ENCODE measurements around the gene FOXN1. TPM values are rescaled to one million over a fixed set of nuclear protein-coding genes. Genes with fewer than 3 reads are reported as not detected.

FOXN1 gene
- total RNA-seq, 2 donors from 2014 or later, result not detected

DNA sequence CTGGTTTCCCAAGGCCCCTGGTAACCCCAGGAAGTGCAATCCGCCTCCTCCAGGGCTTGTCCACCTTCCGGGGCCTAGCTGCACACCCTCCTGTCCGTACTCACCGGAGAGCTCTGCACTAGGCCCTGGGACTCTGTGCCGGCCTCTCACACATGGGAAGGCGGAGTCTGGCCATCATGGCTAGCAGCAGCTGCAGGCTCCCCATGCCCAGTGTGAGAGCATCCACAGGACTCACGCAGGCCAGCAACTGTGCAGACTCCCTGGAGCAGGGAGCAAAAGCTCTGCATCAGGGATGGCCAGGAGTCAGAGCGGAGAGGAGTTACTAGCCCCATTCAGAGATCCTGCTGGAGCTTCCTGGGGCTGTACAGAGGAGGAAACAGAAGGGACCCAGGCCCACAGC is 20.2 kb downstream of the FOXN1 start:
- TF ChIP-seq, protein P1, sequence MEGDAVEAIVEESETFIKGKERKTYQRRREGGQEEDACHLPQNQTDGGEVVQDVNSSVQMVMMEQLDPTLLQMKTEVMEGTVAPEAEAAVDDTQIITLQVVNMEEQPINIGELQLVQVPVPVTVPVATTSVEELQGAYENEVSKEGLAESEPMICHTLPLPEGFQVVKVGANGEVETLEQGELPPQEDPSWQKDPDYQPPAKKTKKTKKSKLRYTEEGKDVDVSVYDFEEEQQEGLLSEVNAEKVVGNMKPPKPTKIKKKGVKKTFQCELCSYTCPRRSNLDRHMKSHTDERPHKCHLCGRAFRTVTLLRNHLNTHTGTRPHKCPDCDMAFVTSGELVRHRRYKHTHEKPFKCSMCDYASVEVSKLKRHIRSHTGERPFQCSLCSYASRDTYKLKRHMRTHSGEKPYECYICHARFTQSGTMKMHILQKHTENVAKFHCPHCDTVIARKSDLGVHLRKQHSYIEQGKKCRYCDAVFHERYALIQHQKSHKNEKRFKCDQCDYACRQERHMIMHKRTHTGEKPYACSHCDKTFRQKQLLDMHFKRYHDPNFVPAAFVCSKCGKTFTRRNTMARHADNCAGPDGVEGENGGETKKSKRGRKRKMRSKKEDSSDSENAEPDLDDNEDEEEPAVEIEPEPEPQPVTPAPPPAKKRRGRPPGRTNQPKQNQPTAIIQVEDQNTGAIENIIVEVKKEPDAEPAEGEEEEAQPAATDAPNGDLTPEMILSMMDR (conservative IDR thresholded peaks at IDR 0.05), result no peak
- WGBS, 2 experiments (ENCODE audit: insufficient coverage in 1 of 2, insufficient read length in 1 of 2), result 89 to 90% methylated on average over 7 to 8 of the region's 8 CpGs
- H3K4me1 Mint-ChIP-seq, result peaks cover 4% of the 10 kb centered on the region
- H3K4me3 Mint-ChIP-seq, result no peak overlapping the region
- no peaks in the 10 kb centered on the region for H3K36me3 ChIP-seq (ENCODE audit: control insufficient read depth, insufficient read depth, low read length)
- no peak overlapping the region for H3K9ac ChIP-seq (ENCODE audit: extremely low read depth, low read length, poor library complexity, severe bottlenecking)
- H3K9me3 Mint-ChIP-seq, result no peaks in the 10 kb centered on the region
- H3K9me3 ChIP-seq (ENCODE audit: control insufficient read depth, low read length), result no peaks in the 10 kb centered on the region
- peaks cover 2% of the 10 kb centered on the region for H3K27me3 ChIP-seq (ENCODE audit: control insufficient read depth, insufficient read depth, low read length, poor library complexity, severe bottlenecking)
- DNase-seq, result no peak
- no peak overlapping the region for H3K4me3 ChIP-seq (ENCODE audit: low read length)
- peaks cover 4% of the 10 kb centered on the region for H3K27me3 Mint-ChIP-seq (ENCODE audit: insufficient read depth)
- no peak overlapping the region for H3K27ac ChIP-seq (ENCODE audit: low read depth, low read length)
- H3K36me3 Mint-ChIP-seq (ENCODE audit: low read depth), result no peaks in the 10 kb centered on the region
- no peaks in the 10 kb centered on the region for H3K4me1 ChIP-seq (ENCODE audit: control insufficient read depth, insufficient read depth, low read length)
- H3K27ac Mint-ChIP-seq, result no peak overlapping the region

DNA sequence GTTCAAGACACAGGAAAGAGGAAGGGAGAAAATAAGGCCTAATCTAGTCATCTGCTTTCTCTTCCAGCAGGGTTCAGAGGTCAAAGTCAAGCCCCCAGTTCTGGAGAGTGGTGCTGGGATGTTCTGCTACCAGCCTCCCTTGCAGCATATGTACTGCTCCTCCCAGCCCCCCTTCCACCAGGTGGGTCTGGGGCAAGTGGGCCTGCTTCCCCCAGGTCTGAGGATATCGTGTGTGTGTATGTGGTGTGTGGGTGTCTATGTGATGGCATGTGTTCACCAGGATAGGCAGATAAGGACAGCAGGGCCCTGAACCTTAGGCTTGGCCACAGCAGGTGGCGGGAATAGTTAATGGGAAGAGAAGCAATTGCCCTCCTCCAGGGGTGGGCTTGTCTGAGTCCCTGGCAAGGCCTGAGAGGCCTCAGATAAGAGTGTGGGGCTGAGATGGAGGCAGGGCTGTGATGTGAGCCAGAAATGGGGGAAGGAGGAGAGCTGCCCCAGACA is 21.1 kb downstream of the FOXN1 start:
- 95% methylated on average over 2 of the region's 2 CpGs; no CpG with 5 or more reads in 1 of the 2 experiments for WGBS, 2 experiments (ENCODE audit: insufficient coverage in 1 of 2, insufficient read length in 1 of 2)
- H3K27ac ChIP-seq (ENCODE audit: low read depth, low read length), result no peak overlapping the region
- TF ChIP-seq, protein P1 (conservative IDR thresholded peaks at IDR 0.05), result no peak
- no peaks in the 10 kb centered on the region for H3K36me3 Mint-ChIP-seq (ENCODE audit: low read depth)
- H3K4me3 Mint-ChIP-seq, result no peak overlapping the region
- H3K4me3 ChIP-seq (ENCODE audit: low read length), result no peak overlapping the region
- peaks cover 10% of the 10 kb centered on the region for H3K27me3 ChIP-seq (ENCODE audit: control insufficient read depth, insufficient read depth, low read length, poor library complexity, severe bottlenecking)
- no peak for DNase-seq
- peaks cover 4% of the 10 kb centered on the region for H3K4me1 Mint-ChIP-seq
- H3K9ac ChIP-seq (ENCODE audit: extremely low read depth, low read length, poor library complexity, severe bottlenecking), result no peak overlapping the region
- no peaks in the 10 kb centered on the region for H3K4me1 ChIP-seq (ENCODE audit: control insufficient read depth, insufficient read depth, low read length)
- H3K27ac Mint-ChIP-seq, result peak overlapping the region; percentile 41
- H3K36me3 ChIP-seq (ENCODE audit: control insufficient read depth, insufficient read depth, low read length), result no peaks in the 10 kb centered on the region
- peaks cover 5% of the 10 kb centered on the region for H3K27me3 Mint-ChIP-seq (ENCODE audit: insufficient read depth)
- H3K9me3 Mint-ChIP-seq, result no peaks in the 10 kb centered on the region
- H3K9me3 ChIP-seq (ENCODE audit: control insufficient read depth, low read length), result no peaks in the 10 kb centered on the region

DNA sequence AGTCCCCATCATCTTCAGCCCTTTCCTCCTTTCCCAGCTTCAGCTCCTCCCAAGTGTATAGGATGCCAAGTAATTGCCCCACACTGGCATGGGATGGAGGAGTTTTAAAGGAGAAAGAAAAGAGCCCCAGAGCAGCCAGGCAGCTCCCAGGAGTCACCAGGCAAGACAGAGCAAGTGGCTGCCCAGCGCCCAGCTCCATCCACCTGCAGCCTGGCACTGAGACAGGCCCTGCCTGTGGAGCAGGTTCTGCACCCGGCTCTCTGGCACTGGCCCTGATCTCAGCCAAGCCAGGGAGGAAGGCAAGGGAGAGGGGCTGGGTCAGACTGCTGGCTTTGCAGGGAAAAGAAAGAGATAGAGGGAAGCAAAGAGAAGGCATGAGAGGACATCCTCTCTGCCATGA is 21.7 kb downstream of the FOXN1 start:
- 91% methylated on average over 2 of the region's 2 CpGs; no CpG with 5 or more reads in 1 of the 2 experiments for WGBS, 2 experiments (ENCODE audit: insufficient coverage in 1 of 2, insufficient read length in 1 of 2)
- no peaks in the 10 kb centered on the region for H3K4me1 ChIP-seq (ENCODE audit: control insufficient read depth, insufficient read depth, low read length)
- no peaks in the 10 kb centered on the region for H3K36me3 Mint-ChIP-seq (ENCODE audit: low read depth)
- no peaks in the 10 kb centered on the region for H3K9me3 Mint-ChIP-seq
- no peak overlapping the region for H3K4me3 Mint-ChIP-seq
- DNase-seq, result no peak
- H3K27ac Mint-ChIP-seq, result no peak overlapping the region
- H3K9ac ChIP-seq (ENCODE audit: extremely low read depth, low read length, poor library complexity, severe bottlenecking), result no peak overlapping the region
- peaks cover 10% of the 10 kb centered on the region for H3K27me3 ChIP-seq (ENCODE audit: control insufficient read depth, insufficient read depth, low read length, poor library complexity, severe bottlenecking)
- H3K36me3 ChIP-seq (ENCODE audit: control insufficient read depth, insufficient read depth, low read length), result no peaks in the 10 kb centered on the region
- no peaks in the 10 kb centered on the region for H3K9me3 ChIP-seq (ENCODE audit: control insufficient read depth, low read length)
- H3K27ac ChIP-seq (ENCODE audit: low read depth, low read length), result no peak overlapping the region
- H3K27me3 Mint-ChIP-seq (ENCODE audit: insufficient read depth), result peaks cover 5% of the 10 kb centered on the region
- peaks cover 4% of the 10 kb centered on the region for H3K4me1 Mint-ChIP-seq
- TF ChIP-seq, protein P1 (conservative IDR thresholded peaks at IDR 0.05), result no peak
- H3K4me3 ChIP-seq (ENCODE audit: low read length), result no peak overlapping the region
